Endodermal cell (in vitro differentiated cells): ENCODE results near the gene GGNBP2. TPM values are rescaled to one million over a fixed set of nuclear protein-coding genes. Genes with fewer than 3 reads are reported as not detected.

Source experiments
- DNase-seq: peaks from one replicate; pipeline ENCODE4 v3.0.0-alpha.2; 2017
- H3K27ac ChIP-seq: 2 replicates; pipeline ENCODE4 v1.5.1; 2013; ENCODE audit warnings: mild to moderate bottlenecking, low read depth, low read length, moderate library complexity
- H3K27me3 ChIP-seq: 2 replicates; pipeline ENCODE4 v1.6.1; 2013; ENCODE audit warnings: mild to moderate bottlenecking, low read length, moderate library complexity; ENCODE audit not compliant: insufficient read depth, control insufficient read depth, poor library complexity, severe bottlenecking
- H3K36me3 ChIP-seq: 2 replicates; pipeline ENCODE4 v1.7.0; 2013; ENCODE audit warnings: mild to moderate bottlenecking, low read length, moderate library complexity; ENCODE audit not compliant: control insufficient read depth, insufficient read depth
- H3K4me1 ChIP-seq: one replicate; pipeline ENCODE4 v1.7.0; 2013; ENCODE audit warnings: low read length; ENCODE audit not compliant: control insufficient read depth, insufficient read depth
- H3K4me3 ChIP-seq: 2 replicates; pipeline ENCODE4 v1.5.1; 2013; ENCODE audit warnings: mild to moderate bottlenecking, low read length, moderate library complexity
- H3K9ac ChIP-seq: 2 replicates; pipeline ENCODE4 v1.6.1; 2013; ENCODE audit warnings: mild to moderate bottlenecking, low read length, moderate library complexity; ENCODE audit not compliant: poor library complexity, severe bottlenecking; ENCODE audit errors: extremely low read depth
- H3K9me3 ChIP-seq: 2 replicates; pipeline ENCODE4 v1.6.1; 2013; ENCODE audit warnings: mild to moderate bottlenecking, low read length, moderate library complexity; ENCODE audit not compliant: control insufficient read depth
- H3K27ac Mint-ChIP-seq: 2 replicates; pipeline ENCODE4 v1.8.0; 2020; ENCODE audit warnings: mixed read lengths
- H3K27me3 Mint-ChIP-seq: 2 replicates; pipeline ENCODE4 v1.8.0; 2021; ENCODE audit warnings: mild to moderate bottlenecking, mixed read lengths; ENCODE audit not compliant: insufficient read depth
- H3K36me3 Mint-ChIP-seq: 2 replicates; pipeline ENCODE4 v1.8.0; 2020; ENCODE audit warnings: low read depth, mixed read lengths
- H3K4me1 Mint-ChIP-seq: 2 replicates; pipeline ENCODE4 v1.8.0; 2020; ENCODE audit warnings: mixed read lengths
- H3K4me3 Mint-ChIP-seq: 2 replicates; pipeline ENCODE4 v1.8.0; 2020; ENCODE audit warnings: mild to moderate bottlenecking, moderate library complexity, mixed read lengths
- H3K9me3 Mint-ChIP-seq: 2 replicates; pipeline ENCODE4 v1.8.0; 2020; ENCODE audit warnings: mild to moderate bottlenecking, mixed read lengths
- WGBS, 2 experiments: methylation state at CpG; one replicate each; pipeline versions ENCODE4 v1.1.5 to v1.1.7; 2013; ENCODE audit warnings: missing lambda C conversion rate in 2 of 2, mixed read lengths in 1 of 2; ENCODE audit not compliant: insufficient coverage in 1 of 2, insufficient read length in 1 of 2; 5-methylcytosine and 5-hydroxymethylcytosine counted together
- long read RNA-seq, 4 experiments: library from polyadenylated mRNA in 2 of 4; library from RNA in 1 of 4; library from capped mRNA in 1 of 4; stranded (forward) in 3 of 4; unstranded in 1 of 4; transcript quantifications; one replicate each; pipeline ENCODE4 v2.0.0, GENCODE V29; 2020 to 2021; ENCODE audit warnings: inconsistent platforms in 1 of 4
- polyA plus RNA-seq, 2 experiments: library from polyadenylated mRNA; stranded (reverse); fragments of 50-300 nt; gene quantifications; one replicate each; pipeline ENCODE4 v1.2.3, GENCODE V29; 2013
- total RNA-seq, 2 donors: library from RNA; stranded (reverse); fragmentation: NEBNext Ultra II Directional in 1 of 2; extraction: Animal tissue kit (Norgen Biotek cat#: 25700) in 1 of 2; gene quantifications; 2 replicates in 1 of 2; 3 replicates in 1 of 2; pipeline ENCODE4 v1.2.1, GENCODE V29; 2021
- TF ChIP-seq, protein P1 (sequence below): fragments of 200-600 bp; sonication (generic); conservative IDR thresholded peaks from 2 replicates; pipeline ENCODE4 v1.5.0; 2021; ENCODE audit warnings: antibody characterized with exemption, mild to moderate bottlenecking

The GGNBP2 gene, protein sequence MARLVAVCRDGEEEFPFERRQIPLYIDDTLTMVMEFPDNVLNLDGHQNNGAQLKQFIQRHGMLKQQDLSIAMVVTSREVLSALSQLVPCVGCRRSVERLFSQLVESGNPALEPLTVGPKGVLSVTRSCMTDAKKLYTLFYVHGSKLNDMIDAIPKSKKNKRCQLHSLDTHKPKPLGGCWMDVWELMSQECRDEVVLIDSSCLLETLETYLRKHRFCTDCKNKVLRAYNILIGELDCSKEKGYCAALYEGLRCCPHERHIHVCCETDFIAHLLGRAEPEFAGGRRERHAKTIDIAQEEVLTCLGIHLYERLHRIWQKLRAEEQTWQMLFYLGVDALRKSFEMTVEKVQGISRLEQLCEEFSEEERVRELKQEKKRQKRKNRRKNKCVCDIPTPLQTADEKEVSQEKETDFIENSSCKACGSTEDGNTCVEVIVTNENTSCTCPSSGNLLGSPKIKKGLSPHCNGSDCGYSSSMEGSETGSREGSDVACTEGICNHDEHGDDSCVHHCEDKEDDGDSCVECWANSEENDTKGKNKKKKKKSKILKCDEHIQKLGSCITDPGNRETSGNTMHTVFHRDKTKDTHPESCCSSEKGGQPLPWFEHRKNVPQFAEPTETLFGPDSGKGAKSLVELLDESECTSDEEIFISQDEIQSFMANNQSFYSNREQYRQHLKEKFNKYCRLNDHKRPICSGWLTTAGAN
- 10 to 100 TPM; 56.8 to 61.6 TPM for total RNA-seq
- 61.1 TPM for polyA plus RNA-seq (2013, experiment 1 of 2)
- 57.6 TPM for polyA plus RNA-seq (2013, experiment 2 of 2)
- long read RNA-seq, experiment 1, partial matches to known transcripts, result 15 of 23 reads
- long read RNA-seq, experiment 1, other reads (novel, unspliced or antisense), result 6 of 23 reads
- long read RNA-seq, experiment 2, transcript GGNBP2-212 (14 exons, 2,847 nt), result major isoform, 10 of 87 reads
- long read RNA-seq, experiment 2, partial matches to known transcripts, result 52 of 87 reads
- long read RNA-seq, experiment 2, other reads (novel, unspliced or antisense), result 25 of 87 reads
- long read RNA-seq, experiment 3, partial matches to known transcripts, result 101 of 131 reads
- long read RNA-seq, experiment 3, other reads (novel, unspliced or antisense), result 24 of 131 reads
- long read RNA-seq, experiment 4, transcript GGNBP2-214 (4 exons, 695 nt), result major isoform, 6 of 92 reads
- long read RNA-seq, experiment 4, partial matches to known transcripts, result 62 of 92 reads
- long read RNA-seq, experiment 4, other reads (novel, unspliced or antisense), result 23 of 92 reads

DNA sequence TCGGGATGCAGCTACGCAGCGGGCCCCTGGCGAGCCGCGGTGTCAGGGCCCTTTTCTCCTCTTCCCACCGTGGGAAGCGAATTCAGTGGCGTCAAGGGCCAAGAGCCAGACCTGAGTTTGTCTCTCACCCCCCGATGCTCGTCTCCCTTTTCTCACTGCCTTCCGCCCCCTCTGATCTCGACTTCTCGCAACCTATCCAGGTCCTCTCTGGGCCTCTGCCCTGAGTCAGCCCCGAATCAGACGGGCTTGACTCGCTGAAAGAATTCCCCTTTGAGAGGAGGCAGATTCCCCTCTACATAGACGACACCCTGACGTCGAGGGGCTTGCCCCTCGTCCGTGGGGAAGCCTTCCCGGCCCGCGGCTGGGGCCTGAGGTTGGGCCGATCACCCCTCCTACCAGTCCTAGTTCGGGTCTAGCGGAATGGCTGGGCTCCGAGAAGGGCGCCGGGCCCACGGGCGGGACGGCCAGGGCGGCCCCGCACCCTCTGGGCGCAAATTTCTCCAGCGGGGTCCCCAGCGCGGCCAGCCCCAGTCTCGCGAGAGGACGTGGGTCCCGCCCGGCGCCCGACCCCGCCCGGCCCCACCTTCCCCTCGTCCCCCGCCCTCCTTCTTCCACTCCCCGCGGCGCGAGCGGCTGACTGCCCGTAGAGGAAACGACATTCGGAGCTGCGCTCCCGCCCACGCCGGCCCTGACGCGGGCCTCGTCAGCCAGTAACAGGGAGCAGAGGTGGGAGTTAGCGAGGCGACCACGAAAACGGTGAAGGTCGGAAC is at the start of gene GGNBP2:
GGNBP2 (plus strand) TSS at position 613 of the 770 bp plus-strand sequence. CDS start 806 bp downstream, outside the sequence.
- Histone ChIP-seq H3K27me3 (no peaks in the 10 kb centered on the region), H3K27ac (peak within 1 kb of the TSS; percentile 94), H3K4me3 (peak within 1 kb of the TSS; percentile 99), H3K4me1 (no peaks in the 10 kb centered on the region), H3K9ac (peak within 1 kb of the TSS; percentile 95), H3K9me3 (no peaks in the 10 kb centered on the region), H3K36me3 (peaks cover 23% of the 10 kb centered on the region)
- peak within 1 kb of the TSS; percentile 93 for H3K4me3 Mint-ChIP-seq
- peaks cover 16% of the 10 kb centered on the region for H3K4me1 Mint-ChIP-seq
- no peaks in the 10 kb centered on the region for H3K27me3 Mint-ChIP-seq
- TF ChIP-seq, protein P1, sequence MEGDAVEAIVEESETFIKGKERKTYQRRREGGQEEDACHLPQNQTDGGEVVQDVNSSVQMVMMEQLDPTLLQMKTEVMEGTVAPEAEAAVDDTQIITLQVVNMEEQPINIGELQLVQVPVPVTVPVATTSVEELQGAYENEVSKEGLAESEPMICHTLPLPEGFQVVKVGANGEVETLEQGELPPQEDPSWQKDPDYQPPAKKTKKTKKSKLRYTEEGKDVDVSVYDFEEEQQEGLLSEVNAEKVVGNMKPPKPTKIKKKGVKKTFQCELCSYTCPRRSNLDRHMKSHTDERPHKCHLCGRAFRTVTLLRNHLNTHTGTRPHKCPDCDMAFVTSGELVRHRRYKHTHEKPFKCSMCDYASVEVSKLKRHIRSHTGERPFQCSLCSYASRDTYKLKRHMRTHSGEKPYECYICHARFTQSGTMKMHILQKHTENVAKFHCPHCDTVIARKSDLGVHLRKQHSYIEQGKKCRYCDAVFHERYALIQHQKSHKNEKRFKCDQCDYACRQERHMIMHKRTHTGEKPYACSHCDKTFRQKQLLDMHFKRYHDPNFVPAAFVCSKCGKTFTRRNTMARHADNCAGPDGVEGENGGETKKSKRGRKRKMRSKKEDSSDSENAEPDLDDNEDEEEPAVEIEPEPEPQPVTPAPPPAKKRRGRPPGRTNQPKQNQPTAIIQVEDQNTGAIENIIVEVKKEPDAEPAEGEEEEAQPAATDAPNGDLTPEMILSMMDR, result no peak
- peaks cover 11% of the 10 kb centered on the region for H3K36me3 Mint-ChIP-seq
- no peaks in the 10 kb centered on the region for H3K9me3 Mint-ChIP-seq
- DNase-seq, result peak; percentile 99
- peak within 1 kb of the TSS; percentile 99 for H3K27ac Mint-ChIP-seq
- WGBS, 2 experiments, result 0% methylated on average over 16 to 67 of the region's 71 CpGs

DNA sequence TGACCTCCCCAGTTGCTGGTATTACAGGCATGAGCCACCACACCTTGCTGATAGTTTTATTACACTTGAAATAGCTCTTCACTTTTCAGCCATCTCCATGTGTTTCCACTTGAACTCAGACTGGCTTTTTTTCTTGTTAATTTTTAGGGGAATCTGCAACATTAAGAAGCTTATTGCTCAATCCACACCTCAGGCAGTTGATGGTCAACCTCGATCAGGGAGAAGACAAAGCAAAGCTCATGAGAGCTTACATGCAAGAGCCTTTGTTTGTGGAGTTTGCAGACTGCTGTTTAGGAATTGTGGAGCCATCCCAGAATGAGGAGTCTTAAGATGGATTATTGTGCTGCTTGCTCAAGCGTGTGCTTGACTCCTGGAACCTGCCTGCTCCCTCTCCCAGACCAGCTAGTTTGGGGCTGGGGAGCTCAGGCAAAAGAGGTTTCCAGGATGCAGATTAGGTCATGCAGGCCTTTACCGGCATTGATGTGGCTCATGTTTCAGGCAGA is 49.6 kb upstream of the GGNBP2 start:
- Histone ChIP-seq H3K36me3 (peaks cover 90% of the 10 kb centered on the region), H3K9me3 (no peaks in the 10 kb centered on the region), H3K27me3 (no peaks in the 10 kb centered on the region), H3K27ac (peak overlapping the region; percentile 13), H3K9ac (no peak overlapping the region), H3K4me1 (peaks cover 20% of the 10 kb centered on the region), H3K4me3 (peak overlapping the region; percentile 13)
- H3K4me3 Mint-ChIP-seq, result no peak overlapping the region
- H3K36me3 Mint-ChIP-seq, result peaks cover 70% of the 10 kb centered on the region
- peak; percentile 48 for DNase-seq
- WGBS, 2 experiments, result 56 to 86% methylated on average over 1 to 3 of the region's 3 CpGs
- no peaks in the 10 kb centered on the region for H3K27me3 Mint-ChIP-seq
- no peaks in the 10 kb centered on the region for H3K9me3 Mint-ChIP-seq
- peaks cover 36% of the 10 kb centered on the region for H3K4me1 Mint-ChIP-seq
- peak overlapping the region; percentile 83 for H3K27ac Mint-ChIP-seq
- TF ChIP-seq, protein P1, result no peak
